GM23338 (cell line): ENCODE measurements around the gene TARP.
"Not testable (repeated sequence)": the region's sequence is repeated elsewhere in the genome, so short reads cannot be mapped to it uniquely, and the experiment has no call there.

Experiments
- ATAC-seq: fragments of 200-7000 bp; cut with Tn5 transposase; 3 replicates; pipeline ENCODE4 v1.9.1; 2020
- DNase-seq: peaks from one replicate; pipeline ENCODE4 v3.0.0-alpha.2; 2015; ENCODE audit warnings: low spot score
- H2AFZ ChIP-seq: fragments of 200-600 bp; sonication (generic); 2 replicates; pipeline ENCODE4 v1.8.0; 2016; ENCODE audit warnings: antibody characterized with exemption, mild to moderate bottlenecking, moderate library complexity
- H3F3A ChIP-seq: fragments of 200-600 bp; sonication (generic); replicated peaks from 2 replicates; pipeline ENCODE4 v1.8.0; 2017; ENCODE audit warnings: antibody characterized with exemption, mixed run types, low read depth
- H3K27ac ChIP-seq: fragments of 200-600 bp; sonication (generic); 2 replicates; pipeline ENCODE4 v1.6.1; 2016; ENCODE audit warnings: low read depth
- H3K27me3 ChIP-seq: fragments of 200-600 bp; sonication (generic); 2 replicates; pipeline ENCODE4 v1.8.0; 2016; ENCODE audit warnings: mild to moderate bottlenecking, mixed run types, moderate library complexity; ENCODE audit not compliant: insufficient read depth
- H3K36me3 ChIP-seq: fragments of 200-600 bp; sonication (generic); 2 replicates; pipeline ENCODE4 v1.8.0; 2016; ENCODE audit warnings: mild to moderate bottlenecking; ENCODE audit not compliant: insufficient read depth
- H3K4me1 ChIP-seq: fragments of 200-600 bp; sonication (generic); 2 replicates; pipeline ENCODE4 v1.8.0; 2016; ENCODE audit warnings: mild to moderate bottlenecking, moderate library complexity; ENCODE audit not compliant: insufficient read depth
- H3K4me2 ChIP-seq: fragments of 200-600 bp; sonication (generic); 2 replicates; pipeline ENCODE4 v1.7.1; 2017; ENCODE audit warnings: mixed run types
- H3K4me3 ChIP-seq: fragments of 200-600 bp; sonication (generic); 2 replicates; pipeline ENCODE4 v1.6.1; 2016; ENCODE audit warnings: mixed run types
- H3K79me2 ChIP-seq: fragments of 200-600 bp; sonication (generic); replicated peaks from 2 replicates; pipeline ENCODE4 v1.8.0; 2017; ENCODE audit warnings: mild to moderate bottlenecking; ENCODE audit not compliant: insufficient read depth
- H3K9me2 ChIP-seq: fragments of 200-600 bp; sonication (generic); 2 replicates; pipeline ENCODE4 v1.8.0; 2017; ENCODE audit not compliant: insufficient read depth
- H4K20me1 ChIP-seq: fragments of 200-600 bp; sonication (generic); replicated peaks from 2 replicates; pipeline ENCODE4 v1.8.0; 2017; ENCODE audit warnings: mild to moderate bottlenecking; ENCODE audit not compliant: insufficient read depth
- H3K27ac Mint-ChIP-seq: 2 replicates; pipeline ENCODE4 v1.8.0; 2020; ENCODE audit warnings: inconsistent platforms, mild to moderate bottlenecking, moderate library complexity, mixed read lengths
- H3K27me3 Mint-ChIP-seq: 3 replicates; pipeline ENCODE4 v1.8.0; 2022; ENCODE audit warnings: low read depth, mild to moderate bottlenecking, moderate library complexity, mixed read lengths, inconsistent platforms; ENCODE audit not compliant: insufficient read depth, poor library complexity
- H3K36me3 Mint-ChIP-seq: 3 replicates; pipeline ENCODE4 v1.8.0; 2021; ENCODE audit warnings: low read depth, mild to moderate bottlenecking, inconsistent platforms, moderate library complexity, mixed read lengths
- H3K4me1 Mint-ChIP-seq: 3 replicates; pipeline ENCODE4 v1.8.0; 2020; ENCODE audit warnings: mild to moderate bottlenecking, inconsistent platforms, mixed read lengths
- H3K4me3 Mint-ChIP-seq: 3 replicates; pipeline ENCODE4 v1.8.0; 2021; ENCODE audit warnings: moderate library complexity, mild to moderate bottlenecking, inconsistent platforms, mixed read lengths
- H3K9me3 Mint-ChIP-seq: 3 replicates; pipeline ENCODE4 v1.8.0; 2020; ENCODE audit warnings: moderate library complexity, mild to moderate bottlenecking, inconsistent platforms, mixed read lengths
- ETS1 ChIP-seq: IDR thresholded peaks from 2 replicates; pipeline ENCODE4 v1.6.1; 2016; ENCODE audit warnings: antibody characterized with exemption
- EZH2 ChIP-seq: fragments of 200-600 bp; sonication (generic); IDR thresholded peaks from one replicate; pipeline ENCODE4 v1.8.0; 2017; ENCODE audit warnings: antibody characterized with exemption, mild to moderate bottlenecking, low read depth; ENCODE audit not compliant: unreplicated experiment
- EZH2phosphoT487 ChIP-seq: fragments of 200-600 bp; sonication (generic); IDR thresholded peaks from one replicate; pipeline ENCODE4 v1.8.1; 2018; ENCODE audit warnings: antibody characterized with exemption; ENCODE audit not compliant: unreplicated experiment
- JUNB ChIP-seq: IDR thresholded peaks from one replicate; pipeline ENCODE4 v1.6.1; 2016; ENCODE audit warnings: antibody characterized with exemption; ENCODE audit not compliant: unreplicated experiment
- POLR2AphosphoS5 ChIP-seq: IDR thresholded peaks from 2 replicates; pipeline ENCODE4 v1.6.1; 2016; ENCODE audit warnings: antibody characterized with exemption, low read depth
- STAT1 ChIP-seq: IDR thresholded peaks from one replicate; pipeline ENCODE4 v1.6.1; 2016; ENCODE audit warnings: antibody characterized with exemption; ENCODE audit not compliant: unreplicated experiment
- ZNF114 ChIP-seq: fragments of 250-450 bp; sonication (Bioruptor Pico); IDR thresholded peaks from 2 replicates; pipeline ENCODE4 v1.5.0; 2020; ENCODE audit warnings: mild to moderate bottlenecking, moderate library complexity
- ZNF331 ChIP-seq: fragments of 250-450 bp; sonication (Bioruptor Pico); IDR thresholded peaks from 2 replicates; pipeline ENCODE4 v1.5.0; 2020; ENCODE audit warnings: low read depth, mild to moderate bottlenecking, moderate library complexity

The TARP gene

GRCh38 chr7:38259157-38259556 lies 14.3 kb downstream of the TARP start:
- not testable (repeated sequence) for H3K79me2 ChIP-seq, H3K4me2 ChIP-seq, H3K36me3 ChIP-seq, H3K4me1 Mint-ChIP-seq, H2AFZ ChIP-seq, H3K4me1 ChIP-seq, H3K27me3 ChIP-seq, H3K27ac Mint-ChIP-seq, H3K27ac ChIP-seq, H3K9me2 ChIP-seq, H3K4me3 Mint-ChIP-seq, H3K36me3 Mint-ChIP-seq, H3K4me3 ChIP-seq, DNase-seq, ATAC-seq, H3F3A ChIP-seq, H4K20me1 ChIP-seq, H3K27me3 Mint-ChIP-seq, H3K9me3 Mint-ChIP-seq

- H4K20me1 ChIP-seq = no peaks in the 10 kb centered on the region
- H3K4me1 ChIP-seq = no peaks in the 10 kb centered on the region
- no peaks in the 10 kb centered on the region for H3K36me3 Mint-ChIP-seq
- ATAC-seq = no peak
- H3K27me3 ChIP-seq = no peaks in the 10 kb centered on the region
- H3K9me3 Mint-ChIP-seq = no peaks in the 10 kb centered on the region
- no peaks in the 10 kb centered on the region; the same call in 1 of the 3 replicates for H3K4me1 Mint-ChIP-seq
- TF ChIP-seq POLR2AphosphoS5 = no peak
- no peak for TF ChIP-seq EZH2
- TF ChIP-seq ZNF114 (CRISPR knock-in tag) = no peak
- TF ChIP-seq STAT1 = no peak
- no peak for TF ChIP-seq ZNF331
- TF ChIP-seq ETS1 = no peak
- TF ChIP-seq EZH2phosphoT487 = no peak
- TF ChIP-seq JUNB = no peak
- no peak overlapping the region for H3K4me2 ChIP-seq
- no peak overlapping the region for H3K4me3 Mint-ChIP-seq
- no peak for DNase-seq
- no peak overlapping the region for H2AFZ ChIP-seq
- H3F3A ChIP-seq = no peaks in the 10 kb centered on the region
- H3K27ac ChIP-seq = no peak overlapping the region
- no peaks in the 10 kb centered on the region for H3K9me2 ChIP-seq
- no peaks in the 10 kb centered on the region for H3K79me2 ChIP-seq
- no peak overlapping the region for H3K27ac Mint-ChIP-seq
- H3K36me3 ChIP-seq = no peaks in the 10 kb centered on the region
- H3K27me3 Mint-ChIP-seq = peaks cover 5% of the 10 kb centered on the region
- no peak overlapping the region for H3K4me3 ChIP-seq
Measured at GRCh38 chr7:38257350-38257677, 16.1 kb downstream of the TARP start.

- not testable (repeated sequence) for ATAC-seq, H3K27me3 Mint-ChIP-seq, H3K27me3 ChIP-seq, H3K9me3 Mint-ChIP-seq, H4K20me1 ChIP-seq, H3K4me2 ChIP-seq, H3K27ac ChIP-seq, H2AFZ ChIP-seq, H3K4me1 Mint-ChIP-seq, H3K9me2 ChIP-seq, H3F3A ChIP-seq, H3K36me3 ChIP-seq, H3K79me2 ChIP-seq, H3K4me3 ChIP-seq, H3K36me3 Mint-ChIP-seq, H3K4me3 Mint-ChIP-seq, DNase-seq, H3K27ac Mint-ChIP-seq, H3K4me1 ChIP-seq
Measured at GRCh38 chr7:38249849-38250248, 23.6 kb downstream of the TARP start.
